HG03460 (cell line): Measurements from ENCODE around the gene SKA2.
"Not testable (repeated sequence)": the region's sequence is repeated elsewhere in the genome, so short reads cannot be mapped to it uniquely, and the experiment has no call there.

ENCODE experiments used
- ATAC-seq: cut with Tn5 transposase; IDR thresholded peaks from one replicate; pipeline ENCODE4 v1.9.1; 2021; ENCODE audit not compliant: unreplicated experiment

Gene SKA2

DNA sequence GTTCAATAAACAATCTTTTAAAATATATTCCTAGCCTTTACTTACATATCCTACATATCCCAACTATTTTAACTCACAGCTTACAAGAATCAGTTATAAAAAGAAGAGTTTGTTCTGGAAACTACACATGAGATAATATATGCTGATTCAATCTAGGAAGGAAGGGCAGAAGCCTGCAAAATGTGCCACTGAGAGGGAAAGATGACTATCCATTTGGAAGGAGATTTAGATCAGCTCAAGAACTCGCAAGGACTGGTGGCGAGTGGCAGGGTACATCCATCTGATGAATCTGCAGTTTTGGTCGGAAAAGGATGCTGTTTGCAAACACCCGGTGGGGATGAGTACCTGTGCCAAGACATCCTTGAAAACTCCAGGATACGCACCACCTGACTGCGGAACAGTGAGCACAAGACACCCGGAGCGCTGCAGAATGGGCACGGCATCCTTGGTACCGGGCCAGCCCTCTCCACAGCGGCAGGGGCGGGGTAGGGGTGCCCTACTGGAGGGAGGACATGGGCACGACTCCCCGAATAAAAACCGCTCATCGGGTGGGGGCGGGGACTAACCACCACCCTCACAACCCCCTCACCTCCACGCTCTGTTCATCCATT is 49.0 kb downstream of the SKA2 start:
- ATAC-seq, result peak; percentile 39

DNA sequence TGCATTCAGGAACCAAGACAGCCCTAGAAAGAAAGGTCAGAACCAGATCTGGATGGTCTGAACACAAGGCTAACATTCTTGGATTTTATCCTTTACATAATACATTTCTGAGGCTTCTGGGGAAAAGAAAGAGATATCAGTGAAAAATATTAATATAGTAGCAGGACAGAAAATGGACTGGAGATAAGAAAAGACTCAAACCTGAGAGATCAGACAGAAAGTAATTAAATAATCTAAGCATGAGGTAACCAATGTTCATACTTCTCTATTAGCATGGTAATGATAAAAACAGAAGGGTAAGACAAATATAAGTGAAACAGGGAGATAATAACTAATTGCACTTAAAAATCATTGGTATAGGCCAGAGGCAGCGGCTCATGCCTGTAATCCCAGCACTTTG is 53.8 kb downstream of the SKA2 start:
- no peak for ATAC-seq

DNA sequence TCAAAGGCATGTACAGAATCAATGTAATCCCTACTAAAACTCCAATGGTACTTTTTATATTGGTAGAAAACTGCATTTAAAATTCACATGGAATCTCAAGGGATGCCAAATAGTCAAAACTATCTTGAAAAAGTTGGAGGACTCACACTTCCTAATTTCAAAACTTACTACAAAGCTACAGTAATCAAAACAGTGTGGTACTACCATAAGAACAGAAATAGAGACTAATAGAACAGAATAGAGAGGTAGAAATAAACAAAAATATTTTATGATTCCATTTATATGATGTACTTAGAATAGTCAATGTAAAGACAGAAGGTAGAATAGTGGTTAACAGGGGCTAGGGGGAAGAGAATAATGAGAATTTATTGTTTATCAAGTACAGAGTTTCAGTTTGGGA is 57.1 kb downstream of the SKA2 start:
- ATAC-seq, result no peak

DNA sequence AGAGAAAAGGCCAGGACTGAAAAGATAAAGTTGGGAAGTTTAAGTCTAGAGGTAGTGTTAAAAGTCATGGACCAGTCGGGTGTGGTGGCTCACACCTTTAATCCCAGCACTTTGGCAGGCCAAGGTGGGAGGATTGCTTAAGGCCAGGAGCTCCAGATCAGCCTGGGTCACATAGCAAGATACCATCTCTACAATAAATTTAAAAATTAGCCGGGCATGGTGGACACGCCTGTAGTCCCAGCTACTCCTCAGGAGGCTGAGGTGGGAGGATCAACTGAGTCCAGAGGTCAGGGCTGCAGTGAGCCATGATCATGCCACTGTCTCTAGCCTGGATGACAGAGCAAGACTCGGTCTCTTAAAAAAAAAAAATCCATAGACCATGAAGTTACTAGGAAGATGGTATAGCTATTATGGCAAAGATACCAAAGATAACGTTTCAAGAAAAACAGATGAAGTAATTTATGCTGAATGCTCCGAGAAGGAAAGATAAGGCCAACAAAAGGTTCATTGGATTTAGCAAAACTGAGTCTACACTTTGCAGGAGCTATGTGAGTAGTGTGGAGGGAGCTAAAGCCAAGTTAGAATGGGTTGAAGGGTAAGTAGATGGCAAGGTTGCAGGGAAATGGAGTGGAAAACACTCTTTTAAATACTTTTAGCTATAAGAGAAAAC is 60.0 kb downstream of the SKA2 start:
- no peak for ATAC-seq

DNA sequence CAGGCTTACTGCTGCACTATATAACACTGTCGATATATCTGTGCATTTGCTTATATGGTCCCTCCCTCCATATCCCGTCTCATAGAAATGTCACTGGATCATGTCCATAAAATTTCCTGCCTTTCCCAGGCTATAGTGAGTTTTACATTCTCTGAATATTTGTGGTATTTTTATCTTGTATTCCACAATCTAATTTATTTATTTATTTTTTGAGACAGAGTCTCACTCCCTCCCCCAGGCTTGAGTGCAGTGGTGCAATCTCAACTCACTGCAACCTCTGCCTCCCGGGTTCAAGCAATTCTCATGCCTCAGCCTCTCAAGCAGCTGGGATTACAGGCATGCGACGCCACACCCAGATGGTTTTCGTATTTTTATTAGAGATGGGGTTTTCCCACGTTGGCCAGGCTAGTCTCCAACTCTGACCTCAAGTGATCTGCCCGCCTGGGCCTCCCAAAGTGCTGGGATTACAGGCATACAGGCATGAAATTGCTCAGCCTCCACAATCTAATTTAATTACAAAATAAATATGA is 61.2 kb downstream of the SKA2 start:
- no peak for ATAC-seq

DNA sequence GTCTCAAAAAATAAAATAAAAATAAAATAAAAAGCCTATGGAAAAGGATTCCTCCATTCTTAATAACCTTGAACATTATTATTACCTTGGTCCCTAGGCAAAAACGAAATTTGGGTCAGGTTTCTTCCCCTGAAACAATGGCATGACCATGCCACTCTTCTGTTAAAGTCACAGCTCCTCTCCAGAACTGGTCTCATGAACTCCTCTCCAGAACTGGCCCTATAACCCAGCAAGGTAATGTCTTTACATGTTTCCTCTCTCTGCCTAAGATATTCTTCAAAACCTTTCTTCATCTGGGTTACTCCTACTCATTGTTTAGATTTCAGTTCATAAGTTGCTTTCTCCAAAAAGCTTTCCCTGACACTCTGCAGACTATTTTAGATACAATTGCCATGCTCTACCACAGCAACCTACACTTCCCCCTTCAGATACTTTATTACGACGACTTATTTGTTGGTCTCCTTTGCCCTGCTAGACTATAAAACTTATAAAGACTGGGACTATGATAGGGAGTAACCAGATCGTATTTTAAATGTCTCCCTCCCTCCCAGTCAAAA is 61.8 kb downstream of the SKA2 start:
- ATAC-seq, result no peak

DNA sequence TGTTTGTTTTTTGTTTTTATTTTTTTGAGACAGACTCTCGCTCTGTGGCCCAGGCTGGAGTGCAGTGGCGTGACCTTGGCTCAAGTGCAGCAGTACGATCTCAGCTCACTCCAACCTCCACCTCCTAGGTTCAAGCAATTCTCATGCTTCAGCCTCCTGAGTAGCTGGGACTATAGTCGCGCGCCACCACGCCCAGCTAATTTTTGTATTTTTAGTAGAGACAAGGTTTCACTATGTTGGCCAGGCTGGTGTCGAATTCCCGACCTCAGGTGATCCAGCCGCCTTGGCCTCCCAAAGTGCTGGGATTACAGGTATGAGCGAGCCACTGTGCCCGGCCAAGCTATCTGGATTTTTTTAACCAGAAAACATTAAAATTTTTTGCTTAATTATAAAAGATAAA is 64.4 kb downstream of the SKA2 start:
- not testable (repeated sequence) for ATAC-seq

DNA sequence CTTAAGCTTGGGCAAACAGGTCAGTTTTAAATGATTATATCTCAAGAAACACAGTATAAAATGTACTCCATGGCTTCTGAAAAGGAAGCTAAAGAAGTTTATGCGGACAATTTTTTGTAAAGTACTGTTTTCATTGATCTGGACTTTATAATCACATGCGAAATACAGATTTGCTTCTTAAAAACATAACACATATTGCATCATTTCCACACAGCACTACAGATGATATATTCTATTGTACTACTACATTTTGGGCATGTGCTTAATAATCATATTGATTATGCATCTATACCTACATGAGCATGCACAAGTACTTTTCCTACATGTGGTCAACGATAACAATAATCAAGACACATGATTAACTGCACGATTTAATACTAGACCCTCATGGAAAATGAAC is 70.8 kb downstream of the SKA2 start:
- ATAC-seq, result no peak

DNA sequence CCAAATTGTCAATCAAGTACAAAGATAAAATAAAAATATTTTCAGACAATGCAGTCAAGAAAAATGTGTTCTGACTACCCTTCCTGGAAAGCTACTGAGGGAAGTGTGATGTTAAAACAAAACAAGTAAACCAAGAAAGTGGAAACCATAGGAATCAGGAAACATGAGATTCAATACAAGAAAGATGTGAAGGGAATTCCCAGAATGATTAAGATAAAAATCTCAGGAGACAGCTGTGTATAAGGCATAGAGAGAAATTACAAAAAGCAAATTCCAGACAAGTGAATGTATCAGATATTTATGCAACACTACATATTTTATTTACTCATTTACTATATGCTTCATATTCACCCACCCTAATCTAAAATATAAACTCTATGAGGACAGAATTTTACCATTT is 80.5 kb downstream of the SKA2 start:
- ATAC-seq, result no peak

DNA sequence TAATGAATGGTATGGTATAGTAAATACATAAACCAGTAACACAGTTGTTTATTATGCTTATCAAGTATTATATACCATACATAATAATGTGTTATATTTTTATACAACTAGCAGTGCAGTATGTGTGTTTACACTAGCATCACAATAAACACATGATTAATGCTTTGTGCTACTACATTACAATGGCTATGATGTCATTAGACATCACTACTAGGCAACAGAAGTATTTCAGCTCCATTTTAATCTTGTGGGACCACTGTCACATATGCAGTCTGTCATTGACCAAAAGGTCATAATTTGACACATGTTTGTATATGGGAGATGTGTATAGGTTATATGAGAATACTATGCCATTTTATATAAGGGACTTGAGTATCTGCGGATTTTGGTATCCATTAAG is 81.0 kb downstream of the SKA2 start:
- ATAC-seq, result no peak

DNA sequence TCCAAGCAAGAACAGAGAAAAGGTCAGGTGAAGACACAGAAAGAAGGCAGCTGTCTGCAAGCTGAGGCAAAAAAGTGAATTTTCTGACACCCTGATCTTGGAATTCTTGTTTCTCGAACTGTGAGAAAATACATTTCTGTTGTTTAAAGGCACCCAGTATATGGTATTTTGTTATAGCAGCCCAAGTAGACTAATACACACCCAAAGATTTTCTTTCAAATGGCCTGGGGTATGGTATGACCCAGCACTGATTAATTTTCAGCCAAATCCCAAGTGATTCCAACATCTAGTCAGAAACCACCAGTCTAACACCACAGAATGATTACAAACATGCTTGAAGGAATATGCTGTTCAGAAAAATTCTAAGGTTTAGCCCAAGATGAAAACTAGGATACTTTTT is 85.1 kb downstream of the SKA2 start:
- no peak for ATAC-seq

DNA sequence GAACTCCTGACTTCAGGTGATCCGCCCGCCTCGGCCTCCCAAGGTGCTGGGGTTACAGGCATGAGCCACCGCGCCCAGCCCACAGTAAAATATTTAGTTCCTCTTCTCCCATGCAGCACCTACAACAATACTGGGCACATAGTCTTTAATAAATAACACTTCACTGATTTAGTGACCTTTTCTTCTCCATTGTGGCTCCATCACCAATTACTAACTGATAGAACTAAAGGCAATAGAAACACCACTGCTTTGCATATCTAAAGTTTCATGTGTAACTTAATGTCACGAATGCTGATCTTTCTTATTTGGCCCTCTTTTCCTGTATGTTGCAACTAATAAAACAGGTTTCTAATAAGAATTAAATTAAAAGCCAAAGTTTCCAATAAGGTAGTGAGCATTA is 87.2 kb downstream of the SKA2 start:
- ATAC-seq, result peak; percentile 59

DNA sequence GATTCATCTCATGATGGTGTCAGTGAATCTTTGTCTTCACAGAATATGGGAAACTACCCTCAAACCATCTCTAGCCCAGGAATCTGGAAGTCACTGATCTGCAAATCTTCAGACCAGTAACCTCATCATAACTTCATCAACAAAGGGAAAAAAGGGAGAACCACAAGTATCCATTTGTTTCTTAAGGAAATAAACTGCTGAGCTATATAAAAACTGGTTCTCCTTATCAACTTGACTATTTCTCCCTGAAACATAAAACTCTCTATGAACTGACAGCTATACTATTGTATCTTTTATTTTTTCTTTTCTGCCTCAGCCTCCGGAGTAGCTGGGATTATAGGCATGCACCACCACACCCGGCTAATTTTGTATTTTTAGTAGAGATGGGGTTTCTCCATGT is 87.6 kb downstream of the SKA2 start:
- ATAC-seq, result no peak

DNA sequence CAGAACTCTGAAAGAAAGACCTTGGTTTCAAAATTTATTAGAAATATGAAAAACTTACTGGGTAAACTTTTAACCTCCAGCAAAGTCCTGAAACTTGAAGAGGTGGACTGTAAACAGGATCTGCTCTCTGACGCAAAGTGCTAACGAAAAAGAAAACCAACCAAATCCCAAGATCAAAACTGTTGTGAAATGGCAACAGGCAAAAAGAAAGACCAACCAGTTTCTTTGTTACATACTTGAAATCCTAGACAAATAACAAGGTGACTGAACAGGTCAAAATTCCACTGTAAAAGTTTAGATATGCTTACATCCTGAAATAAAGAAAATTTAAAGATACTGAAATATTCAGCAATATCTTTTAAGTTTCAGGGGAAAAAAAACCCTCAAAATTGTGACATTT is 92.5 kb downstream of the SKA2 start:
- ATAC-seq, result no peak
